HG03064 (cell line): ENCODE results near the gene NAXD.

Experiments used
- ATAC-seq: cut with Tn5 transposase; IDR thresholded peaks from one replicate; pipeline ENCODE4 v1.9.1; 2021; ENCODE audit warnings: low read depth; ENCODE audit not compliant: unreplicated experiment

NAXD gene

DNA sequence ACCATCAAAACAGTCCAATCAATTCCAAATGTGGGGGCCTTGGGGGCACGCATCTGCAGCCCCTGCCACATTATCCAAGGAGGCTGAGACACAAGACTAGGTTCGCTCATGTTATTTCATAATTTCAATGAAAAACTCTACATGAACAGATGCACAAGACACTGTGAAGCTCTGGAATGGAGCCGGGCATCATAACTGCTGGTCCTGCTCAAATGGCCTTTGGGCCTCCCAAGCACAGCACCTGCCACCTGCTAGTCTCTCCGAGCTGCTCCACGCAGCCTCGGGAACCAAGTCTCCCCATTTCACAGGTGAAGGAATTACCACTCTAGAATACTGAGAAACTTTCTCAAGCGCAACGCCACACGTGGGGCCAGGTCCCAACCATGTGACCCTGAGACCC is 73.7 kb downstream of the NAXD start:
- no peak for ATAC-seq
